Neuronal stem cell (in vitro differentiated cells): Measurements from ENCODE around the gene NDUFC2.
"Not testable (repeated sequence)": the region's sequence is repeated elsewhere in the genome, so short reads cannot be mapped to it uniquely, and the experiment has no call there.

Experiments
- DNase-seq: peaks from one replicate; pipeline ENCODE4 v3.0.0-alpha.2; 2013; ENCODE audit warnings: low spot score
- H2AFZ ChIP-seq: one replicate; pipeline ENCODE4 v1.6.1; 2013; ENCODE audit warnings: mild to moderate bottlenecking, low read length, inconsistent platforms
- H2AK5ac ChIP-seq: 2 replicates; pipeline ENCODE4 v1.6.1; 2013; ENCODE audit warnings: low read depth, mild to moderate bottlenecking, inconsistent platforms, low read length, moderate library complexity, mixed read lengths
- H2BK120ac ChIP-seq: 2 replicates; pipeline ENCODE4 v1.6.1; 2013; ENCODE audit warnings: low read depth, mild to moderate bottlenecking, inconsistent platforms, low read length, moderate library complexity, mixed read lengths
- H2BK12ac ChIP-seq: one replicate; pipeline ENCODE4 v1.6.1; 2013; ENCODE audit warnings: low read length, inconsistent platforms
- H2BK15ac ChIP-seq: 2 replicates; pipeline ENCODE4 v1.6.1; 2013; ENCODE audit warnings: mild to moderate bottlenecking, low read length, inconsistent platforms, mixed read lengths
- H2BK5ac ChIP-seq: one replicate; pipeline ENCODE4 v1.6.1; 2013; ENCODE audit warnings: inconsistent platforms, mild to moderate bottlenecking, low read length, moderate library complexity
- H3K14ac ChIP-seq: one replicate; pipeline ENCODE4 v1.6.1; 2013; ENCODE audit warnings: low read length, inconsistent platforms
- H3K18ac ChIP-seq: 2 replicates; pipeline ENCODE4 v1.6.1; 2013; ENCODE audit warnings: low read length, inconsistent platforms
- H3K23ac ChIP-seq: 2 replicates; pipeline ENCODE4 v1.6.1; 2013; ENCODE audit warnings: low read depth, mild to moderate bottlenecking, mixed read lengths, low read length, inconsistent platforms; ENCODE audit not compliant: poor library complexity
- H3K27ac ChIP-seq: replicated peaks from 3 replicates; pipeline ENCODE4 v1.5.1; 2013; ENCODE audit warnings: low read length, inconsistent platforms
- H3K27me3 ChIP-seq, 3 experiments: 2 replicates each; pipeline ENCODE4 v1.6.1; 2013; ENCODE audit warnings: low read length in 3 of 3, mild to moderate bottlenecking in 2 of 3, inconsistent platforms in 1 of 3, low read depth in 1 of 3, mixed read lengths in 1 of 3, moderate library complexity in 1 of 3; ENCODE audit not compliant: control insufficient read depth in 3 of 3, insufficient read depth in 3 of 3
- H3K36me3 ChIP-seq, 2 donors: replicated peaks in 1 of 2; 2 replicates each; pipeline ENCODE4 v1.6.1; 2013; ENCODE audit warnings: low read length in 2 of 2; ENCODE audit not compliant: control insufficient read depth in 2 of 2, insufficient read depth in 2 of 2
- H3K4ac ChIP-seq: 2 replicates; pipeline ENCODE4 v1.6.1; 2013; ENCODE audit warnings: inconsistent platforms, mild to moderate bottlenecking, low read length, moderate library complexity
- H3K4me1 ChIP-seq, 2 donors: 1 replicate in 1 of 2; 2 replicates in 1 of 2; pipeline ENCODE4 v1.6.1; 2013; ENCODE audit warnings: low read length in 2 of 2, low read depth in 1 of 2; ENCODE audit not compliant: control insufficient read depth in 2 of 2, insufficient read depth in 1 of 2
- H3K4me2 ChIP-seq: one replicate; pipeline ENCODE4 v1.6.1; 2013; ENCODE audit warnings: mild to moderate bottlenecking, low read length, inconsistent platforms; ENCODE audit not compliant: insufficient read depth, poor library complexity, severe bottlenecking
- H3K4me3 ChIP-seq, 2 donors: 2 replicates each; pipeline ENCODE4 v1.5.1; 2013; ENCODE audit warnings: low read length in 2 of 2, mild to moderate bottlenecking in 2 of 2, inconsistent platforms in 1 of 2, moderate library complexity in 1 of 2
- H3K79me1 ChIP-seq: one replicate; pipeline ENCODE4 v1.6.1; 2013; ENCODE audit warnings: low read depth, mild to moderate bottlenecking, inconsistent platforms, low read length, moderate library complexity
- H3K9ac ChIP-seq: one replicate; pipeline ENCODE4 v1.6.1; 2013; ENCODE audit warnings: mild to moderate bottlenecking, low read depth, low read length, inconsistent platforms; ENCODE audit not compliant: poor library complexity
- H3K9me3 ChIP-seq, 2 donors: replicated peaks in 1 of 2; 2 replicates each; pipeline versions ENCODE3 to v1.6.1; 2013; ENCODE audit warnings: low read length in 2 of 2, mild to moderate bottlenecking in 2 of 2, inconsistent platforms in 1 of 2, low read depth in 1 of 2, mixed read lengths in 1 of 2, moderate library complexity in 1 of 2; ENCODE audit not compliant: control insufficient read depth in 2 of 2, insufficient read depth in 1 of 2
- H4K8ac ChIP-seq: one replicate; pipeline ENCODE4 v1.6.1; 2013; ENCODE audit warnings: low read depth, mild to moderate bottlenecking, inconsistent platforms, low read length, moderate library complexity
- H4K91ac ChIP-seq: one replicate; pipeline ENCODE4 v1.6.1; 2013; ENCODE audit warnings: low read length, low read depth, mild to moderate bottlenecking, inconsistent platforms; ENCODE audit not compliant: poor library complexity
- WGBS, 2 donors: extraction: QIAGEN DNeasy Blood & Tissue Kit; methylation state at CpG; one replicate each; pipeline ENCODE4 v1.1.7; 2013; ENCODE audit warnings: missing lambda C conversion rate in 2 of 2, mixed read lengths in 1 of 2; ENCODE audit not compliant: insufficient read length in 2 of 2, insufficient replicate concordance in 1 of 2; ENCODE audit errors: extremely low coverage in 2 of 2; 5-methylcytosine and 5-hydroxymethylcytosine counted together

NDUFC2 gene

GRCh38 chr11:78028423-78028822 lies 51.2 kb downstream of the NDUFC2 start:
- H3K9ac ChIP-seq, H2AFZ ChIP-seq, H2BK5ac ChIP-seq, H3K14ac ChIP-seq, H2BK12ac ChIP-seq, H4K8ac ChIP-seq, H3K4me3 ChIP-seq, H3K9me3 ChIP-seq, H3K27me3 ChIP-seq, H3K4me1 ChIP-seq, H4K91ac ChIP-seq, H3K79me1 ChIP-seq, H3K4ac ChIP-seq, H3K23ac ChIP-seq, H3K18ac ChIP-seq, H3K36me3 ChIP-seq, DNase-seq, H2BK15ac ChIP-seq, H2BK120ac ChIP-seq, H3K4me2 ChIP-seq, H3K27ac ChIP-seq, H2AK5ac ChIP-seq: not testable (repeated sequence)
- WGBS, 2 donors: no CpG with 5 or more reads among the region's 9 CpGs

- Histone ChIP-seq H3K79me1 (no peaks in the 10 kb centered on the region), H3K18ac (no peak overlapping the region), H3K9me3 (no peaks in the 10 kb centered on the region), H3K4ac (no peak overlapping the region), H2BK15ac (no peak overlapping the region), H2BK12ac (no peak overlapping the region), H4K8ac (no peak overlapping the region), H3K4me3 (no peak overlapping the region), H2BK5ac (no peak overlapping the region), H2AFZ (no peak overlapping the region), H3K9ac (no peak overlapping the region), H2AK5ac (no peak overlapping the region), H2BK120ac (no peak overlapping the region), H3K36me3 (no peaks in the 10 kb centered on the region), H3K27ac (no peak overlapping the region), H3K4me2 (no peak overlapping the region), H3K27me3 (peaks cover 0 to 4% (median 0%) of the 10 kb centered on the region in 3 experiments), H3K23ac (no peak overlapping the region), H4K91ac (no peak overlapping the region), H3K4me1 (peaks cover 6 to 8% of the 10 kb centered on the region in 2 donors), H3K14ac (no peak overlapping the region)
- no CpG with 5 or more reads among the region's 2 CpGs for WGBS, 2 donors
- DNase-seq: no peak
Measured at GRCh38 chr11:78027759-78028158, 51.9 kb downstream of the NDUFC2 start.

- no peak overlapping the region for H2BK15ac ChIP-seq
- no peak overlapping the region for H2BK12ac ChIP-seq
- peaks cover 0 to 11% (median 0%) of the 10 kb centered on the region in 3 experiments for H3K27me3 ChIP-seq
- no peak overlapping the region for H2AK5ac ChIP-seq
- H3K4me3 ChIP-seq: no peak overlapping the region
- no peak overlapping the region for H3K9ac ChIP-seq
- no peaks in the 10 kb centered on the region for H3K36me3 ChIP-seq
- H3K23ac ChIP-seq: no peak overlapping the region
- no peak overlapping the region for H2BK5ac ChIP-seq
- no peak overlapping the region for H2BK120ac ChIP-seq
- H3K18ac ChIP-seq: no peak overlapping the region
- no peak for DNase-seq
- no peak overlapping the region for H3K4me2 ChIP-seq
- no peak overlapping the region for H4K91ac ChIP-seq
- no peak overlapping the region for H2AFZ ChIP-seq
- peaks cover 5 to 8% of the 10 kb centered on the region in 2 donors for H3K4me1 ChIP-seq
- H3K4ac ChIP-seq: no peak overlapping the region
- no peaks in the 10 kb centered on the region for H3K79me1 ChIP-seq
- H3K27ac ChIP-seq: no peak overlapping the region
- H3K9me3 ChIP-seq: no peaks in the 10 kb centered on the region
- H3K14ac ChIP-seq: no peak overlapping the region
- no peak overlapping the region for H4K8ac ChIP-seq
Measured at GRCh38 chr11:78025378-78025777, 54.3 kb downstream of the NDUFC2 start.

GRCh38 chr11:78023426-78023825 lies 56.2 kb downstream of the NDUFC2 start:
- Histone ChIP-seq H2AK5ac (no peak overlapping the region), H2BK120ac (no peak overlapping the region), H2AFZ (peak overlapping the region; percentile 82), H4K8ac (no peak overlapping the region), H3K36me3 (no peaks in the 10 kb centered on the region), H2BK15ac (no peak overlapping the region), H3K27ac (no peak overlapping the region), H3K9ac (no peak overlapping the region), H3K23ac (no peak overlapping the region), H3K9me3 (no peaks in the 10 kb centered on the region), H3K79me1 (no peaks in the 10 kb centered on the region), H3K18ac (no peak overlapping the region), H3K14ac (no peak overlapping the region), H3K4me2 (peak overlapping the region; percentile 69), H2BK5ac (no peak overlapping the region), H3K4me3 (no peak overlapping the region), H3K4me1 (peaks cover 2 to 10% of the 10 kb centered on the region in 2 donors), H2BK12ac (no peak overlapping the region), H3K27me3 (peaks cover 0 to 11% (median 0%) of the 10 kb centered on the region in 3 experiments), H4K91ac (no peak overlapping the region), H3K4ac (no peak overlapping the region)
- no peak for DNase-seq
- WGBS, 2 donors: no CpG with 5 or more reads among the region's 7 CpGs
